HG02798 (cell line): ENCODE results near the gene CDO1.
"Not testable (repeated sequence)": the region's sequence is repeated elsewhere in the genome, so short reads cannot be mapped to it uniquely, and the experiment has no call there.

Experiments used
- ATAC-seq: cut with Tn5 transposase; IDR thresholded peaks from one replicate; pipeline ENCODE4 v1.9.1; 2021; ENCODE audit warnings: mild to moderate bottlenecking; ENCODE audit not compliant: unreplicated experiment, poor library complexity

Gene CDO1

DNA sequence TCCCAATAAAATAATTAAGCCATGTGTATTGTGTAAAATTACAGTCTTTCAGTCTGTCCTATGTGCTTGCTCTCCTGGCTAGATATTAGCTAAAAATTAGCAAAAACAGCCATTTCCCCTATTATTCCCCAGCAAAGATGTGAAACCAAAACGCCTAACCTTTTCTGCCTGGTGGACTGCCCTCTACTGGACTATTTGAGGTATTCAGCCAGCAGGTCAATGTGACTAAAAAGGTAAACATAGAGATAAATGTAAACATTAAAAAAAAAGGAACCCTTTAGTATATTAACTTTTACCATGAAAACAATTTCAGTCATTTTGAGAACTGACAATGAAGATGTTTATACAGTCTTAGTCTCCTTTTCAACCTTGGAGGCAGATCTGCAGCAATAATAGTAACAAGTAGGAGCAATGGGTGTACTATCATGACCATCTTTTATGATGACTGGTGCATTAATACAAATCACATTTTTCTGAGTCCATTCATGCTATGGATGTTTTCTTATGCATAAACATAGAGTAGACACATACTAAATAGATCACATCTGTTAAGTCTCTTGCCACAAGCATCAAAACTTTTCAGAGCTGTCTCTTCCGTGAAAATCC lies 14.8 kb upstream of the CDO1 start:
- ATAC-seq = peak; percentile 78

DNA sequence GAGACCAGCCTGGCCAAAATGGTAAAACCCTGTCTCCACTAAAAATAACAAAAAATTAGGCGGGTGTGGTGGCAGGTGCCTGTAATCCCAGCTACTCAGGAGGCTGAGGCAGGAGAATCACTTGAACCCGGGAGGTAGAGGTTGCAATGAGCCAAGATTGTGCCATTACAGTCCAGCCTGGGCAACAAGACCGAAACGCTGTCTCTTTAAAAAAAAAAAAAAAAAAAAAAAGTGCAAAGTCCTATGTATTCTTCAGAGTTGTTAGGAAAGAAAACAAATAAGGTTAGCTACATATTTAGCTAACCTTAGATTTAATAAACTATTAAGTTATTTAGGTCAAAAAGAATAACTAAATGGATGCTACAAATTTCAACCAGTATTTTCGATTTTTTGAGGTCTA lies 13.5 kb upstream of the CDO1 start:
- no peak for ATAC-seq

DNA sequence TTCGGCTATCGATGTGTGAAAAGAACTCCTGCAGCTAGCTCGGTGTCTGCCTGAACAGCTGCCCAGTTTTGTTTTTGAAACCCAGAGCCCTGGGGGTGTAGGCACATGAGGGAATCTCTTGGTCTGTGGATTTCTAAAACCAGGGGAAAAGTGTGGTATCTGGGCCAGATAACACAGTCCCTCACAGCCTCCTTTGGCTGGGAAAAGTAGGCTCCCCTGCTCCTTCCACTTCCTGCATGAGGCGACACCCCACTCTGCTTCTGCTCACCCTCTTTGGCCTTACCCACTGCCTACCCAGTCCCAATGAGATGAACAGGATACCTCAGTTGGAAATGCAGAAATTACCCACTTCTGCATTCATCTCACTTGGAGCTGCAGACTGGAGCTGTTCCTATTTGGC lies 9.5 kb upstream of the CDO1 start:
- ATAC-seq = no peak

DNA sequence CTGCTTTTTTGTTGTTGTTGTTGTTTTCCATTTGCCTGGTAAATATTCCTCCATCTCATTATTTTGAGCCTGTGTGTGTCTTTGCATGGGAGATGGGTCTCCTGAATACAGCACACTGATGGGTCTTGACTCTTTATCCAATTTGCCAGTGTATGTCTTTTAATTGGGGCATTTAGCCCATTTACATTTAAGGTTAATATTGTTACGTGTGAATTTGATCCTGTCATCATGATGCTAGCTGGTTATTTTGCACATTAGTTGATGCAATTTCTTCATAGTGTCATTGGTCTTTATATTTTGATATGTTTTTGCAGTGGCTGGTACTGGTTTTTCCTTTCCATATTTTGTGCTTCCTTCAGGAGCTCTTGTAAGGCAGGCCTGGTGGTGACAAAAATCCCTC lies 8.5 kb upstream of the CDO1 start:
- not testable (repeated sequence) for ATAC-seq

DNA sequence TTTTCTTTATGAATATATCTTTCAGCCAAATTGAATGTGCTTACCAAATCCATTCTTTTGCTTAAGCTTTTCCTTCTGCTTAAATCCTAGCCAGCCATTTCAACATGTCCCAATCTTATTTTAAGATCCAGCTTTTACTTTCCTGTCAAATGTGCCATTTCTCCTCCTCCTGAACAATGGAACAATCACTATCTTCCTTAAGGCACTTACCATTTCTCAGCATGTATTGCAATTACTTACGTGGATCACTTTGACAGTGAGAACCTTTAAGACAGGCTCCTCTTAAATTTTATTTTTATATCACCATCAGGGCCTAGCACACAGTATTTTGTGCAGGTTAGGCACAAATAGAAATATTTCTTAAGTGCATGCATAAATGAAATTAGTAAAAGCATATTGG lies 4.4 kb upstream of the CDO1 start:
- ATAC-seq = no peak

DNA sequence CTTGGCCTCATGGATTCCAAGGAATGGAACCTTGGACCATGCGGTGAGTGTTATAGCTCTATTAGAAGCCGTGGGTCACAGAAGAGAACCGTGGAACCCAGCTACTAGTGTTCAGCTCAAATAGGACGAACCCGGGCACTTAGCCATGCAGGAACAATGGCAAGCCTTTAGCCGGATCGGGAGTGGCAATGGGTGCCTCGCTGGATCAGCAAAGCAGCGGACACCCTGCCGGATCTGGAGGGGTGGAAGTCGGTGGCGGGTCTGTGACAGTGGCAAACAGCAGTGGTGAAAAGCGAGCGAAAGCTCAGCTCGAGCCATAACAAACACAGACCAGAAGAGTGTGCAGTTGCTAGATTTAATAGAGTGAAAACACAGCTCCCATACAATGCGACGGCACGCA lies 2.4 kb upstream of the CDO1 start:
- ATAC-seq = no peak

DNA sequence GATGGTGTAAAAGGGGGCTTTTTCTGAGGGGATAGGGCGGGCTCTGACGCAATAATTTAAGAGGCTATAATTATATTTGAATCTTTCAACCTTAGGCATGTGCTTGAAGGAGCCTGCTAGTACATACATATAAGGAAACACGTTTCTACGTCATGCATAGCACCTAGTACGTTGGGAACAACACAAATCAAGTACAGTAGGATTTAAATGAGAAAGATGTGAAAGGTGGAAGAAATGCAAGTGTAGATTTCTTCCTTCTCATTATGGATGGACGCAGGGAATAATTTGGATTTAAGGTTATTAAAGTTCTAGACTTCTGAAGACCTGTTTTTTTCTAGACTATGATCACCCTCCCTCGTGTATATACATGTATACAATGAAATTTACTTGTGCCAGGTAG lies 927 bp upstream of the CDO1 start:
- ATAC-seq = no peak

DNA sequence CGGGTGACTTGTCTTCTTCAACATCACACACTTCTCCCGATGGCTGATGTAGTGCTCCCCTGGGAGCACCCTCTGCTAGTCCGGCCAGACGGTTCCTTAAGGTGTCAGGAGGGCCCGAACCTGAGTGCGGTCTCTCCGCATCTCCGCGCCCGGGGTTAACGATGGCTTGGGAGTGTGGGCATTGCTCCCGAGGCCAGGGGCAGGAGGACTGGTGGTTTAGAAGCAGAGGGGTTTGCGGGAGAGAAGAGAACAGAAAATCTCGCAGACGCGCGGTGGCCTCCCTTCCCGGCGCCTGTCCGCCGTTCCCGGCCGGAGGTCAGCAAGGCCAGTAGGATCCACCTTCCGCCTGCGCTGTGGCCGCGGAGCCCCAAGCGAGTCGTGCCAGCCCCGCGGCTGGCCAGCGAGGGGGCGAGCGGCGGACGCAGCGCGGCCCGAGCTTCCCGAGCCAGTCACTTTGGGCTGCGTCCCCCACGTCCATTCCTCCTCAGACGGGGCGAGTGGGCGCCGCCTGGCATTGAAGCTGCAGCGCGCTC lies 700 bp downstream of the CDO1 start:
- no peak for ATAC-seq

DNA sequence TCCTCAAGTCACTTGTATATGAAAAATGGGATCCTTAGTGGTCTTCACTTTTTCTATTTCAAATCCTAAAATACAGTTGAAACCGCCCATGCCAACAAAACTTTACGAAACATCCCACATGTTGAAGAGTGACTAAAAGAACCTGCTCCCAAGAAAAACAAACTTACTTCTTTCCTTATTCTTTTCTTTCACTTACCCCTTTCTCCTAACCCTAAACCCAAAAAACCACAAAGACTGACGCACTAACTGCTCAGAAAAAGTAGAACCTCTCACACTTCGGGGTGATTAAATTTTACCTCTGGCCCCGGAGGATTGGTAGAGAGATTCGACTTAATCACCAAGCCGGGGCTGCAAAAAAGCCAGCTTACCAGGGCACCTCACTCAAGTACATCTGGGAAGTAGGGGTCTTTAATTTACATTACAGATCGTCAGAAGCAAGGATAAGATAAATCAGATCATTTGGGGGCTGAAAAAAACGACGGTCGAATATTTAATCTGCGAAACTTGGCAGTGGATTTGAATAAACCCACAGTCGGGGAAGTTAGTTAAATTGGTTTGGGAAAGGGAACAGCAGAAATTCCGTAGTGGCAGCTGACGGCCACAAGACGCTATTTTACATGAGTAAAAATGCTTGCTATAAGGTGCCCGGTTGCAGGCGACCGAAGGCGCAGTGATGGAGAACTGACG lies 1.3 kb downstream of the CDO1 start:
- no peak for ATAC-seq

DNA sequence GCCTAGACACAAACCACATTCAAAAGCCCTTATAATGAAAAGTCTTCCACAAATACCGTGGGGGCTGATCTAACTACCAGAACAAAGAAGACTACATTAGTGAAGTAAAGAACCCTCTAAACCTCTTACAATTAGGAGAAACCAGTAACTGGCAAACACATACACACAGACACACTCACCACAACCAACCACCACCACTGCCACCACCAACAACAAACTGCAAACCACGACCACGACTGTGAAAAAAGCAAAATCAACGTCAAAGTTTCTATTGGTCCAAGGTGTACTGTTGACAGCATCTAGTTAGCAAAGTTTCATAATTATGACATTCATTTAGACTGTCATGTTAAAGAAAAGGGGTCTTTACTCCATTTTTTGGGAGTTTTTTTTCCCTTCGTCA lies 2.7 kb downstream of the CDO1 start:
- no peak for ATAC-seq

DNA sequence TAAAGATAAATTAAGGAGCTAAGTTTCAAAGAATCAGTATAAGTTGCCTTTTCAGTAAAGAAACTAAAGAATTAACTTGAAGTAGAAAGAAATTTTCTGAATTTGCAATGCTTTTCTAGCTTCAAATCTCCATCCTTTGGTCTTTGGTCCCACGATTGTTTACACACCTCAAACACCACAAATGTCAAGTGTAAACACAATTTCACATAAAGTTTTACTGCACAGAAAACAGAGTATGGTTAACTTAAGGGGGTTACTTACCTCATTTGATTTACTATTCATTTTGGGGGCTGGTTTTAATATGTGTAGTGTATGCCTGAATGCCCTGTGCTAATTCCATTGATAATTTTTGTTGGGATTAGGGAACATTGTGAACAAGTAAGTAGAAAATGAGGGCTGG lies 4.1 kb downstream of the CDO1 start:
- ATAC-seq = no peak

DNA sequence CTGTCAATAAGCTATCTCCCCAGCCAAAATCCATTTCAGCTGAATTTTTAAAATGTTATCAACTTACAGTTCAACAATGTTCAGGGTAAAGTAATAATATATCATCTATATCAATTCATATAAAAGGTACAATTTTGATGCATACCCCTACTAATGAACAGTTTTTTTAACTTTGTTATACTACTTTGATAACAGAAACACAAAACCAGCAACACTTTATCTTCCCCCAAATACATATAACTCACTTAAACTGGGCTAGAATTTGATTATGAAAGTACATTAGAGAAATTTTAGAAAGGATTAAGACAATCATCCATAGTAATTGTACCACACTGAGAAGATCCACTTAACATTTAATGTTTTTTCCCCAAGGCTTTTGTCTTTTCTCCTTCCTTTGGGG lies 5.1 kb downstream of the CDO1 start:
- ATAC-seq = no peak

DNA sequence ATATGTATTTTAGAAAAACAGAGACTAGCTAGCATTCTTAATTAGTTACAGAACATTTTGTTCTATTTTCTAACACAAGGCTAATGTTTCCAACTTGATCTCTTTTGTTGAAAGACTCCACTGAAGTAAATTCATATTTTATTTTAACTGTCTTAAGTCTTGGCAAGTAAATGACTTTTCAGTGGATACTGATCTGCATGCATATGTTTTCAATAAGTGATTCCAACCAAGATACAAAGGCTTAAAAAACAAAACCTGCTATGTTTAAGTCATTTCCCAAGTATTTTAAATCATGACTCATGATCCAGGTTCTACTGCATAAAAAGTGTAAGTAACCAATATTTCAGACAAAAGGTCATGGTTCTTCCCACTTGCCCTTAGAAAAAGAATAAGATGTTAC lies 5.7 kb downstream of the CDO1 start:
- ATAC-seq = no peak

DNA sequence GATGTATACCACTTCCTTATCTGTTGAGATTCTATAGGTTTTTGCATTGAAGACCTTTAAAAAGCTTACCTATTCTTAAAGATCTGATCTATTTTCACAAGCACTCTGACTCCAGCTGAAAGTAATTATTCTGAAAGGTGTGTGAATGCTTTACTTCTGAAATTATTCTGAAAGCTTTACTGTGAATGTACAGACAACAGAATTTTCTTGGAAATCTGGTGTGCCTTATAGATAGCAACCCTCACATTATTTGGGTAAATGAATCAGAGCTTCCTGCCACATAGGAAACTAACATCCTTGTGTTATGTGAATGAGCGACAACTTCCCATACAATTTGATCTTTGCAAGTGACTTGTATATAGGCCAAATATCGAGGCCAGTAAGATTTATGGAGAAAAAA lies 6.5 kb downstream of the CDO1 start:
- no peak for ATAC-seq

DNA sequence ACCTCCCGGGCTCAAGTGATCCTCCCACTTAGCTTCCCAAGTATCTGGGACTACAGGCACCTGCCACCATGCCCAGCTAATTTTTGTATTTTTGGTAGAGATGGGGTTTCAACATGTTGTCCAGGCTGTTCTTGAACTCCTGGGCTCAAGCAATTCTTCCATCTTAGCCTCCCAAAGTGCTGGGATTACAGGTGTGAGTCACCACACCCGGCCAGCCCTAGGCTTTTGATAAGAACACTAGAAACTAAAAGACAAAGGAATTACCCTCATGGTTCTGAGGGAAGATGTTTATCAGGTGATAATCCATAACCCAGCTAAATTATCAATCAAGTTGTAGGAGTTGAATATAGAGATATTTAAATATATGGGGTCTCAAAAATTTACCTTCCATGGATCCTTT lies 8.4 kb downstream of the CDO1 start:
- not testable (repeated sequence) for ATAC-seq

DNA sequence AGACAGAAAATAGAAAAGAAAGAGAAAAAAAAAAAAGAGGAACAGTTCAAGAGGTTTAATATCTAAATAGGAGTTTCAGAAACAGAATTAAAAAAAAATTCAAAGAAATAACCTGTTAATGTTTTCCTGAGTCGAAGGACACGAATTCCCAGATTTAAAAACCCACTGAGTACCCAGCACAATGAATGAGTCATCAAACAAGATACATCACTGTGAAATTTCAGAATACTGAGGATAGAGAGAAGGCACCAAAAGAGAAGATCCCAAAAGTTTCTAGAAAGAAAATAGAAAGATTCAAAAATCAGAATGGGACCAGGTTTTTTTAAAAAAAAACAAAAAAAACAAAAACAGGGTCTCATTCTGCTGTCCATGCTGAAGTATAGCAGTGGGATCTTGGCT lies 8.8 kb downstream of the CDO1 start:
- no peak for ATAC-seq

DNA sequence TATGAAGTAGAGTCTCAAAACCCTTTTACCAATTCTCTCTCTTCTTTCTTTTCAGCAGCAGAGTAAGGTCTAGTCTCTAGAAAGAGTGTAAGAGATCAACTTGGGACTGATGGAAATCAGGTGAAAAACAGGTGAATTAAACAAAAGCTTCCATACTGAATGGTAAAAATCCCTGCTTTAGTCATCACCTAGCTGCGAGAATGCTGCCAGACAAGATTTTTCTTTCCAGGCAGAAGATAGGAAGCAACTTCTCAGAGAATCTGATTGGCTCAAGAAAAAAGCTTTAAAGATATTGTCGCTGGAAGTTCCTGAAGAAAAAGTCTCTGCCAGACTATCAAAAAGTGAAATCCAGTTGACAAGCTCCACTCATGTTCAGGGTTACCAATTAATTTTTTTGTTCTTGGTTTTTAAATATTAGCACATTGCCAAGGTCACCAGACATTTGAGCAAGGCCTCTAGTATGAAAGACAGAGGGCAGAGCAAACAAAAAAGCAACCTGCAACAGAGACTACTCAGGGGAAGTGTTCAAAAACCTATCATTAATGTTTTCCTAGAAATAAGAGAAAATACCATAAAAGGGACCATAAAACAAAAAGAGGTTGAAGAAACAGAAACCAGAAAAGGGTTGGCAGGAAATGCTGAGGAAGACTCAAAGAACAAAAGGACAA lies 9.3 kb downstream of the CDO1 start:
- no peak for ATAC-seq

DNA sequence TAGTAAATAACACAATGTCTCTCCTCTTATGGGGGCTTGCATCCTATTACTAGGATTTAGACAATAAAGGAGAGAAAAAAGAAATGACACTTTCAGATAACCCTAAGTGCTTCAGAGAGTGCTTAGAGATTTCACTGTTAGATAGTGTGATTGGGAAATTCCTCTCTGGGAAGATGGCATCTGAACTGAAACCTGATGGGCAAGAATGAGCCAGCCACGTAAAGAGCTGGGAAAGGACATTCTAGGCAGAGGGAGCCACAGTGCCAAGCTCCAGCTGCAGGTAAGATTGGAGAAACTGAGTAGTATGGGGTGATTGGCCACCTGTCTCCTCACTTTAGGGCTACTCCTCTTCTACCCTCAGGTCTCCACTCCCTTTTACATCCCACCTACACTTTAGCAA lies 14.5 kb downstream of the CDO1 start:
- no peak for ATAC-seq

DNA sequence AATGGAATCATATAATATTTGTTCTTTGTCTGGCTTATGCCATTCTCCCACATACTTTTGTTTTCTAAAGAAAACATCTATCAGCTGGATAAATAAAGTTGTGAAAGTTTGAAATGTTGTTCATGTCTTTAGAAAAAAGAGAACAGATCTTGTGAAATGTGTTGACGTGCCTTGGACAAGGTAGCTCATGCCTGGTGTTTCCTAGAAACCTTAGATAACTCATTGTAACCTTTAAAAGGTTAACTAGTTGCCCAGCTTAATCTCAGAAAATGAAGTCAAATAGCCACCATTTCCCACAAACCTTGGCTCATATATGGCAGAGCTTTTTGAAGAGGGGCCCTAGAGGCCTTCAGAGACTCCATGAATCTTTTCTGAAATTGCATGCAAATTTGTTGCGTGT lies 15.3 kb downstream of the CDO1 start:
- no peak for ATAC-seq

DNA sequence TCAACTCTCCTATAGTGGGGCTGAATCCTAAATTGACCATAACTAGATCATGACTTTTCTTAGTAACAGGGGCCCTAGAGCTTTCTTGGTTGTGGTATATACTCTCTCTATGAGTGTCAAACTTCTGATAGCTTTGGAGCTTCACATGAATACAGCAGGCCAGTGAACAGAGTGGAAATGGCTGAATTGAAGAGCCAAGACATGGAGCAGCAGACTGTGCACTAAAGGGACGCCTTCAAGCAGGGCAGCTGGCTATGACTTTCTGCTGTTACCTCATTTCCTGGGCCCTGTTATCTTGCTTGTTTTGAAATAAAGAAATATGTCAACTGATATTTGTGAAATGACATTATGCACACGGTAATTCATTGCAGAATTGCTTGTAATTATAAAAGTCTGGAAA lies 16.4 kb downstream of the CDO1 start:
- no peak for ATAC-seq

DNA sequence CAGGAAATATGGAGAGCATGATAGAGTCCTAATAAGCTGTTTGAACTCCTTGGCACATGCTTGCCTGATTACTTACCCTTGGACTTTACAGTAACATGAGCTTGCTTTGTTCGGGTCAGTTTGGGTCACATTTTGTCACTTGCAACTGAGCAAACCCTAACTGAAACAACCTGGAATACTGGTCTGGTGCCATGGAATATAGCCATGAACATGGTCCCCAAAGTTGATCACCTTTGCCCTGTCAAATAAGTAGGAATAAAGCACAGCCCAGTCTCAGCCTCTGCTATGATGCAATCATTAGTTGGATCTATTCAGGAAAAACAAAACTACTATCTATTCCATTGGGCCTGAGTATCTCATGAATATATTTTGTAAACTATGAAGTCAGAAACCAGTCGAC lies 18.2 kb downstream of the CDO1 start:
- ATAC-seq = no peak

DNA sequence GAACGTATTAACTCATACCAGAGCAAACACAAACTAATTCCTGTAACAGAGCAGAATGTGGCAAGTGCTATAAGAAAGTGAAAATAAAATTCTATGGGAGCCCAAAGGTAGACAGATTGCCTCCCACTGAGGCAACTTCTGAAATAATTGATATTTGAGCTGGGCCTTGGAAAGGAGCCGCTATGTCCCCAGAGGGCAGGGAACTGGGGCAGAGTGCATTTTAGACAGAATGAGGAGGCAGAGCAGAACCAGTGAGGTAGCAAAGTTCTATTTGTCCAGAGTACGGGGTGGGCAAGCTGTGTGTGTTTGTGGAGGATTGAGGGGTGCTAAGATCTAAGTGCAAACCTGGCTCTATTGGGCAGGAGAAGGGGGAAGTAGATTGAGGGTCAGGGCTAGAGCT lies 19.8 kb downstream of the CDO1 start:
- no peak for ATAC-seq
